Activated T-cell treated with anti-CD3 and anti-CD28 coated beads for 4 hours (primary cell): ENCODE measurements around the gene SETD7.

Experiments
- DNase-seq: peaks from one replicate; pipeline ENCODE4 v3.0.0-alpha.2; 2020

The SETD7 gene

DNA sequence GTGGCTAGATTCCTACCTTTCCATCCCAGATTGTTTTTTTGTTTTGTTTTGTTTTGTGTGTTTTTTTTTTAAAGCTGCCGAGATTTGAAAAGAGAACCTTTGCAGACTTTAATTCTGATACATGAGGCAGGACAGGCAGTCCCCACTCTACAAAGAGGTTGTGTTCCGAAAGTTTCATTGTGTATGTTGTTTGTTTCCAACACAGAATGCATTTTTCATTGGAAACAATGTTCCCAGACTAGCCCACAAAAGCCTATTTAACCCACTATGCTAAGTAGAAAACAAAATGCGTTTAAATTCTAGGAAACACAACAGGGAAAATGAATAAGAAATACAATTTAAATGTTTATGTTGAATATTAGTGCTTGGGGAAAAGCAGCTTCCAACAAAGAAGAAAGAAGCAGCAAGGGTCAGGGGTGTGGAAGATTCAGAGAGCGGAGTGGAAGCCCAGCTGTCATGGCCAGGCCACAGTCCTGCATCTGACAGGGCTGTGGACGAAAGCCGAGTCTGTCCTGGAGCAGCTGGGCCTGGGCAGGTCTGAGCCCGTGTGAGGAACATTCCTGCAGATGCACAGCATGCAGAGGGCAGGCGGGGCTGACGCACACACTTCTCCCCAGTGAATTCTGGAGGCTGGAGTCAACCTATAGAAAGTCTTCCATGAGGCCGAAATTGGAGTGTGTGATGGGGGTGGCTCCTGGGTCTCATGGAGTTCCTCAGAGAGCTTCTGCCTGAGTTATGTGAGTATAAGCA lies 12.4 kb upstream of the SETD7 start:
- DNase-seq, result no peak

DNA sequence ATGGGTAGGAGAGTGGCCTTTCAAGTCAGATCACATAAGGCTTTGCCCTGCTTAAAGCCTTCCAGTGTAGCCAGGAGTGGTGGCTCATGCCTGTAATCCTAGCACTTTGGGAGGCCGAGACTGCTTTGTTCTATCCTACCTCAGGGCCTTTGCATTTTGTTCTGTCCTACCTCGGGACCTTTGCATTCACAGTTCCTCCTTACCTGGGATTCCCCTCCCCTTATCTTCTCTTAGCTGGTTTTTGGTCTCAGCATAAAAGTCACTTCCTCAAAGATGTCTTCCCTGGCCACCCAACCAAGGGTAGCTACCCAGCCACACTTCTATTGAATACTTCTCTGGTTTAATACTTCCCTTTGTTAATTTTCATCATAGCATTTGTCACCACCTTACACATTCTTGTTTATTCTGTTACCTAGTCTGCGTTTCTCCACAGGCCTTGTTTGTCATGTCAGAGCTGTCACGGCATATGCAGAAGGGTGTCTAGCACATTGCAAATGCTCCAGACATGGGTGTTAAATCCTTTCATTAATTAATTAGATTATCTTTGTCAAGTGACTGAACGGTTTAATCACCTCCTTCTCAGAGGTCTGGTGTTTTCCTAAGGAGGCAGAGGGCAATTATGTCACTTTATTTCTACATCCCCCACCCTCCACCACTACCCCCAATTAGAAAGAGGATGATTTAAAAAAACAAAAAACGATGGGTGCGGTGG lies 11.3 kb upstream of the SETD7 start:
- no peak for DNase-seq

DNA sequence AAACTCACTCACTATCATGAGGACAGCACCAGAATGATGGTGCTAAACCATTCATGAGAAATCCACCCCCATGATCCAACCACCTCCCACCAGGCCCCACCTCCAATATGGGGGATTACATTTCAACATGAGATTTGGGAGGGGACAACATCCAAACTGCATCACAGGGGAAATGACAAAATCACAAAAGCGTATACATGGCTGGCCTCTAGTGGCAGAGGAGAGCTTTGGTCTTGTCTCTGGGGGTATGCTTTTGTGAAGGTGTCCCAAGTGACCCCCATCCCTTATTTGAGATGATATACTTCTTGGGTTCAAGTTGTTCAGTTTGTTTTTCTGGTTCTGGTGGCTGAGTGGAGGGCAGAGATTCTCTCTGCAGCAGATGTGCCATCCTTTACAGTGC lies 8.5 kb upstream of the SETD7 start:
- DNase-seq, result no peak

- no peak for DNase-seq
Measured at GRCh38 chr4:139563515-139563914, 7.5 kb upstream of the SETD7 start.

GRCh38 chr4:139562839-139563238 lies 6.8 kb upstream of the SETD7 start:
- DNase-seq, result no peak

DNA sequence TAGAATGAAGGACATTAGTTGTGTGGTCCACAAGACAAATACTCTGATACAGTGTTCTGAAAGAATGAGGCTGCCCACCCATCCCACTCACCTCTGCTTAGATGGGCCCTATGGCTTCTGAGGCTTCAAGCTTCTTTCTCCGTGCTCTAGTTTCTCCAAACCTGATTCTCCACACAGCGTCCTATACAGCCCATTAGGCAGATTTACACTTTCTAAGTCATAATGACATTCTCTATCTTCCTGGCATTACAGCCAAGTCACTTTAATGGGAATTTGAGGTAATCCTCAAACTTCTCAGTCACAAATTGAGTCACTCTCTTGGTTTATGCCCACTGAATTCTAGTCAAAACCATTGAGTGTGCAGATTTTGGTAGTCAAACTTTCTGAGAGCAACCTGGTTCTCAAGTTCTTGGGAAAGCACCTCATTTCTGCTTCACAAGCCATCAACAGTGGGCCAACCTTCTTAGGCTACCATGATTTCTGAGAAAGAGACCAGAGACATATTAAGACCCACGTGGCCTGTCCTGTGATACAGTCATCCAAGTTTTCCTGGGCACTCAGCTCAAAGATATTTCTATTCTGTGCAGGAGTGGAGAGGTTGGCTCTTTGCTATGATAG lies 6.2 kb upstream of the SETD7 start:
- no peak for DNase-seq

- no peak for DNase-seq
Measured at GRCh38 chr4:139560406-139561104, 4.5 kb upstream of the SETD7 start.

DNA sequence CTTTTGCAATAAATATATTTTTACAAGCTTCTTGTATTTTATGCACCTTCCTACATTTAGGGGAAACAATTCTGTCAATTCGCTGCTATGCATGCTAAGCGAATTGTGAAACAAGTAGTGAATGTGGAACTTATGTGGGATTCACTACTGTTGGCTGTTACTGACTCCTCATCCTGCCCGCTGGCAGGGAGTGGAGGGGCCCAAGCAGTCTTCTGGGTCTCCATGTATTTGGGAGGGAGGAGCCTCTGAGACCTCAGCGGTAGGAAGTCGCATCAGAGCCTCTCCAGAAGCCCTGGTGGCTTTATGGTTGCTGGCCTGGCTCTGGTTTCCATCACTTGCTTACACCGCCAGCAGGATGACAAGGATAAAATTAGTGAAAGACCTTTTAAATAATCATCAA lies 3.7 kb upstream of the SETD7 start:
- DNase-seq, result no peak

DNA sequence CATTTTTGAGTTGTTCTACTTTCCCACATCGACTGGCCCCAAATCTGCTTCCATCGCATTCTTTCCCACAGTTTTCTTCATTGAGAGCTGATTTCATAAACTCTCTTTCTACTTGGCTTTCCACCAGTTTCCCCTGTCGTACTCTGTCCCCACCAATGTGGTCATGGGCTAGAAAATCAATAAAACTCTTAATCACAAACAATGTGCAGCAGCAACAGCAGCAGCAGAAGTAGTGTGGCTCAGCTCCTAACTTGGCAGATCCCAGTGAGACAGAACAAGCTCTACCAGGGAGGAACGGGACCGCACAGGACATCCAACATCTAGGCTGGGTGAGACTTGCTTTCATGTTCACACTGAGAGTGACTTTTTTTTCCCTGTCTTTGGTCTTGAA lies 3.1 kb upstream of the SETD7 start:
- DNase-seq, result no peak

DNA sequence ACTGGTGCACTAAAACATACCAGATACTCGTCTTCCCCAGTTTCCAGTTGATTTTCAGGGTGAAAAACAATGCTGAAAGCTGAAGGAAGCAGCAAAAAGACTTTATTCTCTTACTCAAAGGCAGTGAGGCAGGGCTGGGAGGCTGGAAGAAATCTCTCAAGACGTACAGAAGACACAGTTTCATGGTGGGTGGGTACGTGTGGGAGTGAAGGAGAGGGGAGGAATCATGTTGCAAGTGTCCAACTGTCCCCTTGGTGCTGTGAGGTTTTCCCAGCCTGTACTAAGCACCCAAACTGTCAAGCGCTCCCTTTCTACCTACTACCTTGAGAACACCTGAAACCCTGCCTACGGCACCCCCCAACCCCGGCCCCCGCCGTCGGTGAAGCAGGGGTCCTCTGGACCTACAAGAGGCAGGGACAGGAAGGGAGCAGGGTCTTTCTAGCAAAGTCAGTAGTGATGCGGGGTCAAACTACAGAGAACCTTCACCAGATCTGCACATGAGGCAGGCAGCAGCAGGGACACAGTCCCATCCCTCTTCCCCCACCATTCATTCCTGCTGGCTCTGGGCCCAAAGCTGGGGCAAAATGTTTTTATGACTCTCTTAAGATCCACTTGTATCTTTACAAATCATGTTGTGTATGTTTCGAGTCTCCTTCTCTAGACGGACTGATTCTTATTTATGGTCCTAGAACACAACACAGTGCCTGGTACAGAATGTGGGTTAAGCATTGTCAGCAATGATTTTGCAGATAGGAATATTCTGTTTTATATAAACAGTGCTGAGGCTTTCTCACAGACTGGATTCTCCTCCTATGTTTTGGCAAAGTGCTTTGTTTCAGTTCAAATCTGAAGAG lies 2.4 kb upstream of the SETD7 start:
- DNase-seq, result no peak

DNA sequence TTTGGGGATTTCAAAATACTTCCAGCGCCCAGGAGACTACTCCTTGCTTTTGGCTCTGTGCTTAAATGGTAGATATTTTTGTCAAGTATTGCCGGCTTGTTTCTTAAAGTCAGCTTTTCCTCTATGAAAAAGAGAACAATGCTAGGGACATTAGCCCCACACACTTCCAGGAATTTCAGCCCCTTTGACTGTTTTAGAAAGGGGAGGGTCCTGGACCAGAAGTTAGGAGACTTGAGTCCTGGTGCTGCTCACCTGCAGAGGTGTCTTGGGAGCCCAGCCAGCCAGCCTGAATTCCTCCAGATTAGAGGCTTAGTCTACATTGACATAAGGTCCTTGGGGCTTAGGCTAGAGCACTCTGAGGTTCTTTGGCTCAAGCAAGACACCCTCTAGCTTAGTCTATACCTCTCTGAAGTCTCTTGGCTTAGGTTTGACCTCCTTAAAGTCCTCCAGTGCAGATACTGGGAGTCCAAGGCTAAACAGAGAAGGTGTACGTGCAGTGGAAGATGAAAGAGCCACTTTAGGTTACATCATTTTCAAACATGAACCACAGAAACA lies 1.6 kb upstream of the SETD7 start:
- no peak for DNase-seq

GRCh38 chr4:139556724-139557555 lies 921 bp upstream of the SETD7 start:
- DNase-seq, result peak; percentile 44

DNA sequence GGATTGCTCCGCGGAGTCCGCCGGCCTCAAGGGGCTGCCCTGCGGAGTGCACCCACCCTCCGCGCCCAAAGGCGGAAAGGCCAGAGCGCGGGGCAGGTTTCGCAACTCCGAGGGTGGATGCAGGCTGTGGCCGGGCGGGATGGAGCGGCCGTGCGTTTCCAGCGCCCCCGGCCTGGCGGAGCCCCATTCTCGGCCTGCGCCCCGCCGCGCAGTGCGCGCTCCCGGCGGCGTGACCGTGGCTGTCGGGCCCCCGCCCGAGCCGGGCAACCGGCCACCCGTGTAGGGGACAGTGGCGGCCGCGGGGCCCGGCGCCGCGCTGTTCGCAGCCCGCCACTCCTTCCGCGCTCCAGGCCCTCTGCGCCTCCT lies 331 bp downstream of the SETD7 start:
- no peak for DNase-seq

- peak; percentile 76 for DNase-seq
Measured at GRCh38 chr4:139554893-139555704, 920 bp downstream of the SETD7 start.

DNA sequence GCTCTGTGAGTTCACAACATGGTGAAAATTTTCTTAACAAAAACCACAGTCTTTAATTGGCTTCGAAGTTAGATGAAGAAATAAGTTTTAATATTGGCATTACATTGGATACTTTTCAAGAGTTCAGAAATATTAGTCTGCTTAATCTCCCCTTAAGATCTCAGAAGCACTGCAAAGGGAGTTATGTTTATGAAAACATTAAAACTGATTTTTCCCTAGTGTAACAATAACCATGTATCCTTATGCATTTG lies 1.5 kb downstream of the SETD7 start:
- no peak for DNase-seq

DNA sequence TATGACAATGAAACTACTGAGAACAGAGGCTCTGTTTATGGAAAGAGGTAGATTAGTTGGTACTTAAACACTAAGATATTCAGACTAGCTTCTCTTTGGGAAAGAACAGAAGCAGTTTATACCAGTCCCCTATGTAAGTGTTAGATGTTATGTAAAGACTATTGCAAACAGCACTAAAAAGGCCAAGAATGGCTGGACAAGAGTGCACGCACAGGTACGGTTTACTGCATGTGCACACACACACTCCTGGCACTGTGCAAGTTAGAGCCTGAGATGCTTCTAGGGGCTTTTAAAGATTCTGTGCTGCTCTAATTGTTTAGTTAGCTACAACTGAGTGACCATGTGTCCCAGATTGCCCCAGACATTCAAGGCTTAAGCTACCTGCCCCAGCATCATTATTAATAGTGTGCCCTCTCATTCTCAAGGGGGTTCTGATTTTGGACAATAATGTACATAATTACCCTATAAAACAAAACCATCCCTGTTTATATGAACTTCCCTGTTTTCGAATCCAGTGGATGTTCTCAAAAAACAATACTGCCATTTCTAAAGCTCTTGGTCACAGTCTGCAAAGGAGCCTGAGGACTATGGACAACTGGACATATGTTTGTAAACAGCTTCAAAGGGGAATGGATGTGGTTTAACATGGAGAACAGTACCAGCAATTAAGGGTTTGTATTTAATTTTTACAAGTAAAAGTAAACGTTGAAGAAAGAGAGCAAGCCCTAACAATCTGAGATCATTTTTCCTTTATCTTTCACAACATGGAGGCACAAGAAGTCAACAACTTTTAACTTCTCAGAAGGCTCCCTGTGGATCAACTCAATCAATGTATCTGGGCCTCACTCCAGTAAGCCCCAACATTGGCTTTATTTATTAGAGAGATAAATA lies 2.0 kb downstream of the SETD7 start:
- DNase-seq, result no peak

DNA sequence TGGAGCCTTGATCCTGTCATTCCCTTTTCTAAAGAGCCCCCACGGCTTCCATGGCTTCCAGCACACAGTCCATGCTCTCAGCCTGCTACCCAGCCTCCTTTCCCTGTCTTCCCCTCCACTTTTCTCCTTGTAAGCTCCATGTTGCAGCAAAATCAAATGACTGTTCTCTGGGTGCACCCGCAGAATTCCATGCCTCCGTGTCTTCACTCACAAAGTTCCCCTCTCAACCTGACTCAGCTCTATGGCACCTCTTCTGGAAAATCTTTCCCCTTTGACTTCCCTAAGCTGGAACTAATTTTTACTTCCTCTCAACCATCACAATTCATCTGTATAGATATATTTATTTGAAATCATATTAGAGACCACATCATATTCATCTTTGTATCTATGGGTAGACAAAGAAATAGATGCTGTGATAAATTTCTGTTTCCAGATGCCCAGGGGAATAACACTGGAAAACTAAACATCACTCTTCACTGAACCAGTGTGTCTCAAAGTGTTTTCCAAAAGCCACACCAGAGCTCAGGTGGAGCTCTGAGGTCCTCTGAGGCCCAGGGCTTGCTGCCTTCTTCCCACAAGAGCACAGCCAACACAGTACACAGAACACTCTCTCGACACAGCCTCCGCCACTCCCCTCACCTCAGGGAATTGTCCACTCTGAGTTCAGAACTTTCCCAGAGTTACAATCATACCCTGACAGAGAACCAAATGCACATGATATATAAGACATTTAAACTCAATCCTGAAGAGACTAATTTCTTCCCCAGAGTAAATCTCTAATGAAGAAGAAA lies 3.3 kb downstream of the SETD7 start:
- DNase-seq, result no peak

DNA sequence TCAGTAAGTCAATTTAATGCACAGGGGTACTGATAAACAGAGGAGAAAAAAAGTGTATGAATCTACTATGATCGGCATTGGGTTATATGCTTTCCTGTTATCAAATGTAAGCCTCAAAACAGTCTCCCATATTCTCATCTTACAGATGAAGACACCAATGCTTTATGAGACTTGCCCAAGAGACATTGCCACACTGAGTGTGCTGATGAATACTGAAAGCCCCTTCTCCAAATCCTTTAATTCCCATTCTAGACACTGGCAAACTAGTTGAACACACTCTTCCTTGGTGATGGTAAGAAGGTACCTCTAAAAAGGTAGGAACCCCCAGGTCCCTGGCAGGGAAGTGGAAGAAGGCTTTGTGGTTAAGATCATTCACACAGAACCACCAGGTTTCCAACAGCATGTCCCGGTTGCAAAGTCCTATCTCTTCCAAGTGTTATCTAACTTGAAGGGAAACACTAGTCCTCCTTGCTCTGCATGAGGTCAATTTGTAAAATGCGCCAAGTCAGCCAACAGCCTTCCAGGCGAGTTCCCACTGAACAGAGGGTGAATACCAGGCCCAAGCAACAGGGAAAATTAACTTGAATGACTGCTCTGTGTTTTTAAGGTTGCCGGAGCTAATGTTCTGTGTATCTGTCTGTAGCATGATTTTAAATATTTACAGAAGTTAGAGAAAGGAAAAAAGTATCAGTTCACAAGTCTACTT lies 5.1 kb downstream of the SETD7 start:
- DNase-seq, result no peak
